ENCODE results near the gene SLC15A1.

SLC15A1 gene

DNA sequence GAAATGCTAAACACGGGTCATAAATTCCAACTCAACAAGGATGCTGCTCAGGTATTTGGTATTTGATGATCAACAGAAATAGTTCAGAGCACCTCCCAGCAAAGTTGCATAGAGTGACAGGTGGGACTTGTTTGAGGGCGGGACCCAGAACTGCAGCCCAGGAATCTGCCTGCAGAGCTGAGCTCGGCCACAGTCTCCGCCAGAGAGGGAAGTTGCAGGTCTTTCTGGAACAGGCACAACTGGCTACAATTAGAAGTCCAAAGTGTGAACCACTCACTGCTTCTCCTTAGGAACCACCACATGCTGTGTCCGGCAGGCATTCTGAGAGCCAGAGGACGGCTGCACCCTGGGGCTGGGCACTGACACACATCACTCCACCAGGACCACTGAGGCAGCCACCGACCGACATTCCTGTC lies 1.1 kb downstream of the SLC15A1 start:
- DNase-seq (ENCODE audit: low read depth in 2 of 2) = no peak

GRCh38 chr13:98749501-98749900 lies 3.0 kb downstream of the SLC15A1 start:
- no peak for DNase-seq (ENCODE audit: low read depth in 2 of 2)

- no peak for DNase-seq (ENCODE audit: low read depth in 2 of 2)
Measured at GRCh38 chr13:98746968-98747367, 5.5 kb downstream of the SLC15A1 start.

DNA sequence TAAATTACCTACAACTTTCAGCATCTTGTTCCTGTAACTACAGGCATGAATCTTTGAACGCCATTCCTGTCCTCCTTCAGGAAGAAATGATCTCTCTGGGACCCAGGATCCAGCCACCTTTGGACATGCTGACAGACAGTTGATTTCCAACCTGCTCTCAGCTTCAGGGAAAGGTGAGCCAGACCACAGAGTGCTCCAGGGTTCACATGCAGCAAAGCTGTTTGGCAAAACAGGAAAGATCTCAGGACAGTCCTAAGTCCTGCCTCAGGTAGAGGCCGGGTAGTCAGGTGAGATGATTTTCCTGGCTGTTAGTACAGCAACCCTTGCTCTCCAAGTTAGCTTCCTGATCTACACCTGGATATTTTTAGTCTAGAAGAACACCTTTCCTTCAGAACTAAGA lies 9.1 kb downstream of the SLC15A1 start:
- no peak for DNase-seq (ENCODE audit: low read depth in 2 of 2)

- no peak for DNase-seq (ENCODE audit: low read depth in 2 of 2)
Measured at GRCh38 chr13:98742961-98743360, 9.5 kb downstream of the SLC15A1 start.

DNA sequence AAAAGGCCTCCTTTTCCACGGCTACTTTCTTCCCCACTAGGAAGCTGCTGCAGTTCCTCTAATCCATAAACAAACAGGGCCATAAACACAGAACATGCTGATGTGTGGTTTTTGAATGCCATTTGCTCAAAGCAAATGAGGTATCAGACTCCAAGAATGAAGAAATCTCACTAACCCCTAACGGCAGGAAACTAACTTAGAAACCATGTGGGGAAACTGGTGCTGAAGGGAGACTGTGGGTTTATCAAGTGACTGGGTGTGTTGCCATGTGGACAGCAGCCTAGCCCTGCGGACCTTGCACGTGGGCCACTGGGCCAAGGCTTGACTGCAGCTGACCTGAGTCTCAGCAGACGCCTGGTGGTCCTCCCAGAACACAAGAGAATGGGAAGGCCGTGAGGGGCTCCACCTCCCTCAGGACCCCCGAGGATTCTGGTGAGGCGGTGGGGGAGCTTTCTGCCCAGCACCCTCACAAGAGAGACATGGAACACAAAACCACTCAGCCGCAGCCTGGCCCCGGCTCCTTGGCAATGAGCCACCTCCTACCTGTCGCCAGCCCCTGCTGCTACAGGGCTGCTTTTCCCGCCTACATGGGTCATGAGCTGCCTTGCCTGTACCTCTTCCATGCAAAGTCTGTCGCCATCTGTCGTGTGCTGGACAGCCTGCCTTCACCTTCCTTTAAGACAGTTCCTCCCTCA lies 10.6 kb downstream of the SLC15A1 start:
- DNase-seq (ENCODE audit: low read depth in 2 of 2) = no peak

- no peak for DNase-seq (ENCODE audit: low read depth in 2 of 2)
Measured at GRCh38 chr13:98740131-98740530, 12.3 kb downstream of the SLC15A1 start.

GRCh38 chr13:98738993-98739392 lies 13.5 kb downstream of the SLC15A1 start:
- no peak for DNase-seq (ENCODE audit: low read depth in 2 of 2)

DNA sequence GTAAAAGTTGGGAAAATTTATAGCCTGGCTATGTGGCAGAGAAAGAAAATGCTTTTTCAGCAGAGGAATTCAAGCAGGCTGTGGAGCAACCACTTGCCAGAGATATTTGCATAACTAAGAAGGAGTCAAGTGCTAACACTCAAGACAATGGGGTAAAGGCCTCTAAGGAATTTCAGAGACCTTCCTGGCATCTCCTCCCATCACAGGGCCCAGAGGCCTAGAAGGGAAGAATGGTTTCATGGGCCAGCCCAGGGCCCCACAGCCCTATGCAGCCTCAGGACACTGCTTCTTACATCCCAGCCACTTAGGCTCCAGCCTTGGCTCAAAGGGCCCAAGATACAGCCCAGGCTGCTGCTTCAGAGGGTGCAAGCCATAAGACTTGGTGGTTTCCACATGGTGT lies 14.3 kb downstream of the SLC15A1 start:
- no peak for DNase-seq (ENCODE audit: low read depth in 2 of 2)

- DNase-seq (ENCODE audit: low read depth in 2 of 2) = no peak
Measured at GRCh38 chr13:98731925-98732324, 20.5 kb downstream of the SLC15A1 start.

DNA sequence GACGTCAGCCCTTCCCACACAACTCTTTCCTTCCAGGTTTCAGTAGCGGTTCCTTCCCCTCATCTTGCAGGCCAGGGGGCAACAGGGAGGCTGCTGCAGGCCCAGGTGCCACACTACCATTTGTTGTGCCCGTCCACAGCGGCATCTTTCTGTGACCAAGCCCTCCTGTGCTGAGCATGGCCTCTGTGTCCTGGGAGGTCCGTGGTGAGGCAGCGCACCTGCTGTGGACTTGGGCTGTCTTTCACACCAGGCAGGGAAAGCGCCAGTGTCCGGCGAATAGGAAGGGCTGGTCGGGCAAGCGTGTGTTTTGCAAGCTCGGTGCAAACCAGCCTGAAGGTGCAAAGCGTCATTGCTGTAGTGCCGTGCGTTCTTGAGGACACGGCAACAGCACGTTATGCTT lies 21.4 kb downstream of the SLC15A1 start:
- DNase-seq (ENCODE audit: low read depth in 2 of 2) = no peak

DNA sequence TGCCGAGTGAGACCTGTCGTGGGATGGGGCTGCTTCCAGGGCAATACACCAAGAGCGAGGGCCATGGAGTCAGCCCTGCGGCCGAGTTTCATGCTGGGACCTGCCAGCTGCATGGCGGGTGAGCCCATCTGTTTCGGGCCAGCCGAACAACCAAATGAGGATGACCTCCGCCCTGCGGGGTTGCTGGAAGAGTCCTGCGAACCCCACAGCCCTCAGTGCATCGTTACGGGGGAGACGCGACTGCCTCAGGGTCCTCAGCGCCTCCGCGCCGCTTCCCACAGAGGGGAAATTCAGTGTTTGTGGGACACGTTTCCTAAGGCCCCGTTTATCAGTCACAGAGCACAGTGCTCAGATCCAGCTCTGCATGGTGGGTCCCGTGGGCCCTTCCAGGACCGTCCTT lies 22.0 kb downstream of the SLC15A1 start:
- no peak for DNase-seq (ENCODE audit: low read depth in 2 of 2)

DNA sequence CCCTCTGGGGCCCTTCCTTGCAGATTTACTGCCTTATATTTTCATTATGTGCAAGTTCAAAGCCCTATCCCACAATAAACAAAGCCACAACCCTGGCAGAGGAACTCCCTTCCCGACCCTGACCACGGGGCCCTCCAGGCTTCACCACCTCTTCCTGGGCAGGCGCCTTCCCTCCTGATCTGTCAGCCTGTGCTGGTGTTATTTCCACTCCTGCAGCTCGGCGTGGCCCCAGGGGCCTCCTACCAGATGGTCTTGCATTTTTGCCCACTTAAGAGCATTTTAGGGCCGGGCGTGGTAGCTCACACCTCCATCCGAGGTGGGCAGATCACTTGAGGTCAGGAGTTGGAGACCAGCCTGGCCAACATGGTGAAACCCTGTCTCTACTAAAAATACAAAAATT lies 22.8 kb downstream of the SLC15A1 start:
- DNase-seq (ENCODE audit: low read depth in 2 of 2) = no peak

- no peak for DNase-seq (ENCODE audit: low read depth in 2 of 2)
Measured at GRCh38 chr13:98722958-98723357, 29.5 kb downstream of the SLC15A1 start.

GRCh38 chr13:98721825-98722510 lies 30.5 kb downstream of the SLC15A1 start:
- no peak for DNase-seq (ENCODE audit: low read depth in 2 of 2)

GRCh38 chr13:98719527-98720250 lies 32.8 kb downstream of the SLC15A1 start:
- no peak for DNase-seq (ENCODE audit: low read depth in 2 of 2)

DNA sequence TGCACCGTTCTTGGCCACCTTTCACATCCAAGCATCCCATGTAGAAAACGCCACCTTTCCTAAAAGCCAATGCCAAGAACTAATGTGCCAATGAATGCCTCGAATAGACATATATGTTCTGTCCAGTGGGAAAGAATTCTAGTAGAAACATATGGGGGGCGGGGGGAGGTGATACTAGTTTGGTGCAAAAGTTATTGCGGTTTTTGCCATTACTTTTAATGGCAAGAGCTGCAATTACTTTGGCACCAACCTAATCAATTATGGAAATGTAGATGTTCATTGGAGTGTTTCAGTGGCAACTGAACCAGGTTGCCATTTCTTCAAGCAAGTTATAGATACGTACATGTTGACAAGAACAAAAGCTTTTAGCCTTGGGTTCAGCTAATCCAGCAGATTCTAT lies 34.6 kb downstream of the SLC15A1 start:
- DNase-seq (ENCODE audit: low read depth in 2 of 2) = no peak

DNA sequence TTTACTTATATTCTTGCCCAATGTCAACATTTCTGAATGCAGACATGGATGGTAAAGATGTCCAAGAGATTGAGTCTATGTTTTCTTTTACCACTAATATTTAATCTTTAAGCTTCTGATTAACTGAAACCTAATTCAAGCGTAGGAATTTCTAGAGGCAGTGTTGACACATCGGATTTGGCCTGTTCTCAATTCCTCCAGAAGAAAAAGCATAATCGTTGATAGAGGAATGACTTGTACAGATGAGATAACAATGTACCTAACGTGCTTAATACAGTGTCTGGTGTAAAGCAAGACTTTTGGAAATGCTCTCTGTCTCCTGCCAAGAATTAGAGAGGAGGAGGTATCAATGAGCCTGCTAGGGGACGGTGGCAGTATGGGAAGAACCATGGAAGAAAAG lies 35.2 kb downstream of the SLC15A1 start:
- DNase-seq (ENCODE audit: low read depth in 2 of 2) = no peak

- no peak for DNase-seq (ENCODE audit: low read depth in 2 of 2)
Measured at GRCh38 chr13:98710521-98710920, 42.0 kb downstream of the SLC15A1 start.

DNA sequence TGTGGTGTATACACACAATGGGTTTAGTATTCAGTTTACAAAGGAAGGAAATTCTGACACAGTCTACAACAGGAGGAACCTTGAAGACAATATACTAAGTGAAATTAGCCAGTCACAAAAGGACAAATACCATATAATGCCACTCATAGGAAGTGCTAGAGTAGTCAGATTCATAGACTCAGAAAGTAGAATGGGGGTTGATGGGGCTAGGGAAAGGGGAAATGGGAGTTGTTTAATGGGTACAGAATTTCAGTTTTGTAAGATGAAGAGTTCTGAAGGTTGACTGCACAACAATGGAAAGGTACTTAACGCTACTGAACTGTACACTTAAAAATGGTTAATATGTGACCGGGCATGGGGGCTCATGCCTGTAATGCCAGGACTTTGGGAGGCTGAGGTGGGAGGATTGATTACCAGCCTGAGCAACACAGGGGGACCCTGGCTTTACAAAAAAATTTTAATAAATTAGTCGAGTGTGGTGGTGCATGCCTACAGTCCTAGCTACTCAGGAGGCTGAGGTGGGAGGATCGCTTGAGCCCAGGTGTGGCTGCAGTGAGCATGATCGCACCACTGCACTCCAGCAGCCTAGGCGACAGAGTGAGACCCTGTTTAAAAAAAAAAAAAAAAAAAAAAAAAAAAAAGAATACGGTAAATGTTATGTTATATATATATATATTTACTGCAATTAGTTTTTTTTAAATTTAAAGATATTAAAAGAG lies 45.0 kb downstream of the SLC15A1 start:
- no peak for DNase-seq (ENCODE audit: low read depth in 2 of 2)

DNA sequence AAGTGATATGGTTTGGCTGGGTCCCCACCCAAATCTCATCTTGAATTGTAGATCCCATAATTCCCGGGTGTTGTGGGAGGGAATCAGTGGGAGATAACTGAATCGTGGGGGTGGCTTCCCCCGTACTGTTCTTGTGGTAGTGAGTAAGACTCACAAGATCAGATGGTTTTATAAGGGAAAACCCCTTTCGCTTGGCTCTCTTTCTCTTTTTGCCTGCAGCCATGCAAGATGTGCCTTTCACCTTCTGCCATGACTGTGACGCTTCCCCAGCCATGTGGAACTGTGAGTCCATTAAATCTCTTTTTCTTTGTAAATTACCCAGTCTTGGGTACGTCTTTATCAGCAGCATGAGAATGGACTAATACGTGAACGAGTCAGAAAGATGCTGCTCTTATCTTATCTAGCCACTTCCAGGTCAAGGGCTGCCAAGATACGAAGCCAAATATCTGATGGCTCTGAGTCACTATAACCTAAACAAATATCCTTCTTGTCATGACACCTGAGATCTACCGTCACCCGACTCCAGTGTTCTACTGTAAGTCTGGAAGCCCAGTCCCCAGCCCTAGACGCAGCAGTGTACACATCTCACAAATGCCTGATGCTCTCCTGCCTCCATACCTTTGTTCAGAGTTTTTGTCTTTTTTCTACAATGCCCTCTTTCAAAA lies 45.9 kb downstream of the SLC15A1 start:
- no peak for DNase-seq (ENCODE audit: low read depth in 2 of 2)

DNA sequence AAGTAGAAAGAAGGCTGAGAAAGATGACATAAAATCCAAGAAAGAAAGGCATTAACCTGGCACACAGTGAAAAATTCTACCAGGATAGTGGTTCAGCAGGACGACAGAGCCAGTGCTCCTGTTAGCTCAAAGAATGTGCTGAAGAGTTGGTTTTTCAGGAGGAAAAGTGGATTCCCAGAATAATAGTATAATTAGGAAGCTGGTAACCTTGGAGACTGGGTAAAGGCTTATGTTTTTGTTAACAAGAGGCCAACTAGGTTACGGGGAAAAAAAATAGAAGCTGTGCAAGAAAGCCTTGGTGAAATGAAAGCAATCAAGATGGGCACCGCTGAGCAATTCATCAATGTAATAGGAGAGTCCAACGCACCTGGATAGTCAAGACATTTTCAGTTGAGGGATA lies 54.7 kb downstream of the SLC15A1 start:
- no peak for DNase-seq (ENCODE audit: low read depth in 2 of 2)

Measured in stimulated activated CD8-positive, alpha-beta memory T cell treated with anti-CD3 and anti-CD28 coated beads, Interleukin-7, amount 100 ng/mL, for 1 hour (primary cell).